Superior temporal gyrus (tissue), 1 donor: ENCODE data around the gene IQCC.
"Not testable (repeated sequence)": the region's sequence is repeated elsewhere in the genome, so short reads cannot be mapped to it uniquely, and the experiment has no call there.

ENCODE experiments used
- DNase-seq: peaks from one replicate; pipeline ENCODE4 v3.0.0-alpha.2; 2016; ENCODE audit errors: extremely low spot score

IQCC gene

DNA sequence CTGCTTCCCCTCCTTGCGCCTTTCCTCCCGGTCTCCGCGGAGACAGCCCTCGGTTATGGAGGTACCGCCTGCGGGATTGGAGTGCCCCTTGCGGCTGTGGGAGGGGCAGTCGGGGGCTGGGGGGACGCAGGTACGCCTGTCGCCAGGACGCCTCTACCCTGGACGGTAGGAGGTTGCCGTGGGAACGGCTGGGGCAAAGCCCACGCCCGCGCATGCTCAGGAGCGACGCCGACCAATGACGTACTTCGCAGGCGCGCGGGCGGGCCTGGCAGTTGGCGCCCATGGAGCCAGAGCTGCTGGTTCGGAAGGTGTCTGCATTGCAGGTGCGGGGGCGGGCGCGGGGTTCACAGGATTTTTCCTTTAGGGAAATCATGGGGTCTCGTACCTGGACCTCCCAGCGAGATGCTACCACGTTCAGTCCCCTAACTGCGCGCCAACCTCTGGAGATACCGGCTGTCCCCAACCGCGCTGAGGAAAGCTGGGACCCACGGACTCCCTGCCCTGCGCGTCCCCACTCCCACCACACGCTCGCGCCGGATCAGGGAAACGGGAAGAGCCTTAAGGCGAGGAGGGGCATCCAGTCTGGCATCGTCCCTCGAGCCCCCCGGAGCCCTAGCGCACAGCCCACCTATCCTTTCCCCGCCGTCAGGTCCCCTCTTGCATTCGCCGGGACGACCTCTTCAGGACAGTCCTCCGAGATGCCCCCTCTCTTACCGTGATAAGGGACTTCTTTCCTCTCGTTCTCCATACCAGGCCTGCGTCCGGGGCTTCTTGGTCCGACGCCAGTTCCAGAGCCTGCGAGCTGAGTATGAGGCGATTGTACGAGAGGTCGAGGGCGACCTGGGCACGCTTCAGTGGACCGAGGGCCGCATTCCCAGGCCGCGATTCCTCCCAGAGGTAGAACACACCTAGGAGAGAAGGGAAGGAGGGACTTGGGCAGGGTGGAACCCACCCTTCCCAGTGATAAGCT lies at the start of gene IQCC:
TSS of gene IQCC (plus strand) at position 271 of the 970 bp plus-strand sequence. CDS start at position 282, 11 bp downstream.
- peak; percentile 89 for DNase-seq

DNA sequence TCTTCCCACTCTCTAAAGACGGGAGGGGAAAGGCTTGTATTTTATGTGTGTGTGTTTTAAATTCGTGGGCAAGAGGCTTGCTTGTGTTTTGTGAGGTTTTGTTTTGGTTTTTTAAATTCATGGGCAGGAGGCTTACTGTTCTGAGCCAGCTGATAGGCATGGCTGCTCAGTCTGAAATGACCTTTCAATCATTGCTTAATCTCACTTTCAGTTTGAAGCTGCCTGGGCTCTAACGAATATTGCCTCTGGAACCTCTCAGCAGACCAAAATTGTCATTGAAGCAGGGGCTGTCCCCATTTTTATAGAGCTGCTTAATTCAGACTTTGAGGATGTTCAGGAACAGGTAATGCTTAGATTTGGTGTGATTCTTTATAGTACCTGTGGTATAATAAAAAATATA lies 46.3 kb upstream of the IQCC start:
- no peak for DNase-seq

DNA sequence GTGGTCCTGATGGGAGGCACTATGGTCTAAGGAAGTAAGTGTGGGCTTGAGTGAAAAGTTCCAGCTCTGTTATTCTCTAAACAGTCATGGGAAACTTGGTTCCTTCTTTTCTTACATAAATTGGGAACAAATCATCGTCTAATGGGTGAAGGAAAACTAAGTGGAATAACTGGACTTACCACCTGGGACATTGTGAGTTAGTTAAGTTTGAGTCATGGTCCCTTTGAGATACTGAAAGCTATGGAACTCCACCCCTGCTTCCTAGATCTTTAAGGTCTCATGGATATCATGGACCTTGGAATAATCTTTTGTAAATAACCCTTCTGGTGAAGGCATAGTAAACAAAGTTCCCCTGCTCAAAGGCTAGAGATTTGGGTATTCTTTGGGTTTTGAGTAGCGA lies 42.1 kb upstream of the IQCC start:
- no peak for DNase-seq

DNA sequence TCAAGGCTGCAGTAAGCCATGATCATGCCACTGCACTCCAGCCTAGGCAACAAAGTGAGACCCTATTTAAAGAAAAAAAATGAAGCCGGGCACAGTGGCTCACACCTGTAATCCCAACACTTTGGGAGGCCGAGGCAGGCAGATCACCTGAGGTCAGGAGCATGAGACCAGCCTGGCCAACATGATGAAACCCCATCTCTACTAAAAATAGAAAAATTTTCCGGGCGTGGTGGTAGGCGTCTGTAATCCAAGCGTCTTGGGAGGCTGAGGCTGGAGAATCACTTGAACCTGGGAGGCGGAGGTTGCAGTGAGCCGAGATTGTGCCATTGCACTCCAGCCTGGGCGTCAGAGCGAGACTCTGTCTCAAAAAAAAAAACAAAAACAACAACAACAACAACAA lies 39.8 kb upstream of the IQCC start:
- not testable (repeated sequence) for DNase-seq

DNA sequence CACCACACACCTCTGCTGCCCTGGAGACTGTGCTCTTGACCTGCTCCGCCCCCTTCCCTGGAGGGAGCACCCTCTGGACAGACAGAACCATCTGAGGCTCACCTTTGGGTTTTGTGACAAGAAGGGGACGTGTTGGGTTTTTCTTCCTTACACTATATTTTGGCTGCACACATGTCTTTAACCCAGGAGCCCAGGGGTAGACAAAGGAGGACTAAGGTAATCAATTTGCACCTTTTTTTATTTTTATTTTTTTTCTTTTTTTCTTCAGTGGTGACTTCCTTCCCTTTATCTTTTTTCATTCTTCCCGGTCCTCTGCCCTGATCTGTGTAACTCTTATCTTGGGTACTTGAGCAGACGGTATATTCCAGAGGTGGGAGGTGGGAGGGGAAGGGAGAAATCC lies 34.5 kb upstream of the IQCC start:
- no peak for DNase-seq

DNA sequence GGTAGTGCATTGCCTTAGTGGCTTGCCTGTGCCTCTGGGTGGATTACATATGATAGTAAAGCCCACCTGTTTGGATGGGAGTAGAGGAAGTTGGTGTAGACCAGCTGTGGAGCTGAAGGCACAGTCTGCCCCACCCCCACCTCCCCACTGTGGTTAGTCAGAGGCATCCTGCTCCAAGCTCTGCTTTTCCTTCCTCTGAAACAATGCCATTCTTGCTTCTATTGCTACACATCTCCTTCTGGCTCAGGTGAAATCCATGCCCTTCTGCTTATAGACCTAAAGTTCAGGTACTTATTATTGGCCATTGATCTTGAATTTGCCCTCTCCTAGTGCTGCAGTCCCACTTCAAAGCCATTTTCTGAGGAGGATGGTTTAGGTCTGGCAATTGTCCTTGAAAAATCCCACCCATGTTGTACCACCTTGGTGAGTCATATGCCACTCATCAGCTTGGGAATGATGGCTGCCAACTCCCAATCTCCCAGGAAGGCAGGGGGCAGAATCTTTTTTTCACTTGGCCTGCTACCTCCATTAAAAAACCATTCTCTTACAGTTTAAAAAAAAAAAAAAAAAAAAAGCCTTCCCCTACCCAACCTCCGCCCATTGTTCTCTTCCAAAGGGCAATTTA lies 32.7 kb upstream of the IQCC start:
- DNase-seq: no peak

DNA sequence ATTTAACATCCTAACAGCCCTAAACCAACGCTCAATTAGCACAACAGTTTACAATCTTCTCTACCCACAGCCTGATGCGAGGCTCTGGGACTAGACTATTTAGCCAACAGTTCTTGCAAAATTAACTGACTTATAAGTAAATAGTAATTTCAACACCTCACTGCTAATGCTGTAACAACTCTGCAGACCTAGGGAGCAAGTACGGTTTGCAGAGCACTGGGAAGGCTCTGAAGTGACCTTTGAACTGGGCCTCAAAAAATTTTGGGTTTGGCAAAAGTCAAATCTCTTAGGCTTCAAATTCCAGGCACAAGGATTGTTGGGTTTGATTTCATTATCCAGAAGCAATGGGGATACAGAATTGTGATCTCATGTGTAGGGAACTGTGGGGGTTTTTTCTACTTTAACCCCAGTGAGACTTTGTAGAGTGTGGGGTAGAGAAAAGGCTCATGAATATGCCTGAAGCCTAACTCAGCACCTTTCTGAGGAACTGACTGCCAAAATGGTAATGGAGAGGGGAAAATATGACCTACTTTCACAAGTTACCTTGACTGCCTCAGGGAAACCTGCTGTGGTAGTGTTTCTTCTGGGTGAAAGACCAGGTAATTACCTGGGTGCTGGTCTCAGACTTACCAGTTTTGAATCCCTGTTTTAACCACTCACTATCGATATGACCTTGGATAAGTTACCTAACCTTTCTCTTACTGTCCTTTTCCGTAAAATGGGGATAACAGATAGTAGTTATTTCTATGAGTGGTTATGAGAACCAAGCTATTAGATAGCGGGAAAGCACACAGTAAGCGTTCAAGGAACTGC lies 26.9 kb upstream of the IQCC start:
- DNase-seq: no peak

DNA sequence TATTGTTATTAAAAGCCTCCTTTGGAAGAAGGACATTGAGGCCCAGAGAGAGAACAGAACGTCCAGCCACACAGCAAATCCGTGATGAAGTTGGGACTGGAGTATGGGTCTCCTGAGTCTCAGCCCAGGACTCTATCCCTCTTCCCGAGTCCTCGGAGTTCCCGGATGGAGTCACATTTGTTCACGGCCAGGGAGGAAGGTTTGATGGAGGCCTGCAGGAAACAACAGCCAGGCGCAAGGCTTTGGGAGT lies 26.4 kb upstream of the IQCC start:
- no peak for DNase-seq

DNA sequence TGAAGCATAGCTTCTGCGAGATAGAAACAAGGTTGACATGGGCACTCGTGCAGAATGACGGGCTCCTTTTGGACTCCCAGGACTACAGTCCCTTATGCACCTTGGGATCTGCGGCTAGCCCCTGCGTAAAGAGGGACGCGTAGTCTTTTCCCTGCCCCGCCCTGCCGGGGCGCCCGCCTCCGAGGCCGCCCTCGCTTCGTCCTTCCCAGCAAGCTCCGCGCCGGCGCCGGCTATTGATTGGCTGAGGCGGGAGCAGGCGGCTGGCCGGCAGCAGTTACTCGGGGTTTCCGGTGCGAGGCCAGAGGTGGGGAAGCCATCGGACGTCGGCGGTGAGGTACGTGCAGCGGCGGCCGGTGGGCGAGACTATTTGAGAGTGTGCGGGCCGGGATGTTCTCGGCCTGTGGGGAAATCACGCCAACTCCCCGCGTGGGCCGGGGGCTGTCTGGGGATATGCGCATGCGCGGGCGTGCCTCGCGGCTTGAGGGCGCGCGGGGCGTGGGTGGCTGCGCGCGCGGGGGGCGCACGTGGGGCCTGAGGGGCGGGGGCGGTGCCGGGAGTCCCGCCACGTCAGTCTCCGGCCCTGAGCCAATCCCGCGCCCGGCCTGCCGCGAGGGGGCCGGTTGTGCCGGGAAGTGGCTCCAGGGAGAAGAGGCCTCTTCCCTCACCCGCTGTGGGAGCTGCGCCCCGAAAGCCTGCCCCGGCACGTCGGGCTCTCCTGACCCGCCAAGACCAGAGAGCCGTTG lies 25.9 kb upstream of the IQCC start, which contains the start of gene TXLNA:
TSS of gene TXLNA (plus strand) at position 233 of the 743 bp plus-strand sequence. CDS start 671 bp downstream, outside the sequence.
- DNase-seq: peak; percentile 93

DNA sequence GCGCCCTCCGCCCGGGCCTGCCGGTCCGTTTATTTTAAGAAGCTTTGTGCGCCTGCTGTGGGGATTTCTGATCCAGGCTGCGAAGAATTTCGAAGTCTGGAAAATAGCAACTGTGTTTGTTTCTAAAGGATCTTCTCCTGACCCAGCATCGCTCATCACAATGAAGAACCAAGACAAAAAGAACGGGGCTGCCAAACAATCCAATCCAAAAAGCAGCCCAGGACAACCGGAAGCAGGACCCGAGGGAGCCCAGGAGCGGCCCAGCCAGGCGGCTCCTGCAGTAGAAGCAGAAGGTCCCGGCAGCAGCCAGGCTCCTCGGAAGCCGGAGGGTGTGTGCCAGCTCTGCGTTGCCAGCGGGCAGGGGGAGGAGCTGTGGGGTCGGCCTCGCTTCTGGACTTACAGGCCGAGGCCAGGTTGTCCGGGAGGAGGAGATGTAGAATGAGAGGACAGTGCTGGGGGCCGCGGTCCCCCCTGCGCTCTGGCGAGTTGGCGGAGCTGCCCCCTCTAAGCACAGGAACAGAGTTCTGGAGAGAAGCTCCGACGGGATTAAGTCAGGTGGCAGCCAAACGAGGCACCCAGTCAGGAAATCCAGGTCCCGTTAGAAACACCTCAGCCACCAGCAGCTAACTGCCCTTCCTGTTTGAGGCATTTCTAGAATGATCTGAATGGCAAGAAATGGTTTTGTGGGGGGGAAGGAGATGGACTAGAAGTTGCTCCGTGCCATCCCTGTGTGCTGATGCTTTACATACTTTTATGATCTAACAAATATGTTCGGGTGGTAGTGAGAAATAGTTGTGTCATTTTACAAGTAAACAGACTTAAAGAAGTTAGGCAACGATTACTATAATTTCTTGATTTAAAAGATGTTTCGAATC lies 25.0 kb upstream of the IQCC start:
- DNase-seq: no peak

DNA sequence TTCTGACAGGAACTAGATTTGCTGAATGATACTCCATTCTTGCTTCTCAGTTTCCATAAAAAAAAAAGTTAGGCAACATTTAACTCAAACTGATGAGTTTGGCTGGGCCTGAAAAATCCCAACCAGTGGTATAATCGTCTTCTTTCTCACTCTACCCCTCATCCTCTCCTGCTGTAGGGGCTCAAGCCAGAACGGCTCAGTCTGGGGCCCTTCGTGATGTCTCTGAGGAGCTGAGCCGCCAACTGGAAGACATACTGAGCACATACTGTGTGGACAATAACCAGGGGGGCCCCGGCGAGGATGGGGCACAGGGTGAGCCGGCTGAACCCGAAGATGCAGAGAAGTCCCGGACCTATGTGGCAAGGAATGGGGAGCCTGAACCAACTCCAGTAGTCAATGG lies 24.4 kb upstream of the IQCC start:
- DNase-seq: no peak

DNA sequence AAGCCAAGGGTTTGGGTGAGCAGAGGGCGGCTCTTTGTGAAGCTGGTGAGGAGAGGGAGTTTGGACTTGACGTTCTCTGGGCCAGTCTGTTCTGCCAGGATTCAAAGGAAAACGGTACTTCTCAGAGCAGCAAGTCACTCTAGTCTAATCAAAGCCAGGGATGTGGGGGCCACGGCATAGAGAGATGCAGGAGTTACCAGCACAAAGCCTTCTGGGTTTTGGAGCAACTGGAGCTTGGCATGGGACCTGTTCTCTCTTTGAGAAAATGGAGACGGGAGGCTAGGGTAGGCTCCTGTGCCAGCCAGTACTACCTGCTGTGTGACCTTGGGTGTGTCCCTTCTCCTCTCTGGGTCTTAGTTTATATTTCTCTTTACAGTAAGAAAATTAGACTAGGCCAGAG lies 23.9 kb upstream of the IQCC start:
- no peak for DNase-seq

DNA sequence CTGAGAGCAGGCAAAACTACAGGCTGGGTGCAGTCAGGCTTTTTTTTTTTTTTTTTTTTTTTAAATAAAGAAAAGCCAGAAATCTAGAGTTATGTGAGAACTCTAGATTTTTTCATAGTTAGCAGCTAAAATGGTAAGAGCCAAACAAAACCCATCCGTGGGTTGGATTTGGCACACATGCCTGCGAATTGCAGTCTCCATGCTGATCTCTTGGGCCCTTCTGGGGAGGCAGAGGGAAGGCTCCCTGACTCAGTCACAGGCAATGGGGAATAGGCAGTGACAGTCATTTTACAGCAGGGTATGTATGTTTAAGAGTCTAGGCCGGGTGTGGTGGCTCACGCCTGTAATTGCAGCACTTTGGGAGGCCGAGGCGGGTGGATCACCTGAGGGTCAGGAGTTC lies 23.4 kb upstream of the IQCC start:
- DNase-seq: no peak

DNA sequence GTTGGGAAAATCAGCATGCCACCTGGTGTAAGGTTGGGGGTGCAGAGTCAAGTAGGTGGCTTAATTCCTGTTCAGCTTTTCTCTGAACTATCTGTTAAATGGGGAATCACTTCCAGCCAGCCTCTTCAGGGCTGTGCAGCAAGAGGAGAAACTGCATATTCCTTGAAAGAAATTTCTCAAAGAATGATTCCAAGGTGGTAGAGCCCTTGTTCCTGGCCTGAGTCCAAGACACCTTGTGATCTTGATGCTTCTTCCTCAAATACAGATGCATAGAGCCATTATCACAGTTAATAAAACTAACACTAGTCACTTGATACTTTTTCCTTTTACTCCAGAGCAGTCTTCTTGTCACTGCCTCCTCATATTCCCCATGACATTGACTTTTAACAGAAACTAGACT lies 20.8 kb upstream of the IQCC start:
- DNase-seq: no peak

DNA sequence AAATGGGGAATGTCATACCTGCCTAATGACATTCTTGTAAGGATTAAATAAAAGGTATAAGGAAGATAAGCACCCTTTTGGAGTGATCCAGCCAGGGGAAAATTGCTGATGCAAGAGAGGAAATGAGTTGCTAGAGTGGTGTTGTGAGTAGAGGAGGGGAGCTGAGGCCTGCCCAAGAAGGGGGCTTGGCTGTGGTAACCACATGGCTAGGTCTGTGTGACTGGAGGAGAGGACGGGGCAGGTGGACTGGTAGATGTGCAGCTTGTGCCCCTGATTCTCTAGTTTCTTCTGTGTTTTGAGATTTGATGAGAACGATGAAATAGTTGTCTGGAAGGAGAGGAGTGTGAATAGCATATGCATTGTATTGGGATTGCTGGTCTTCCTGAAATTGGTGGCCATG lies 19.4 kb upstream of the IQCC start:
- no peak for DNase-seq

DNA sequence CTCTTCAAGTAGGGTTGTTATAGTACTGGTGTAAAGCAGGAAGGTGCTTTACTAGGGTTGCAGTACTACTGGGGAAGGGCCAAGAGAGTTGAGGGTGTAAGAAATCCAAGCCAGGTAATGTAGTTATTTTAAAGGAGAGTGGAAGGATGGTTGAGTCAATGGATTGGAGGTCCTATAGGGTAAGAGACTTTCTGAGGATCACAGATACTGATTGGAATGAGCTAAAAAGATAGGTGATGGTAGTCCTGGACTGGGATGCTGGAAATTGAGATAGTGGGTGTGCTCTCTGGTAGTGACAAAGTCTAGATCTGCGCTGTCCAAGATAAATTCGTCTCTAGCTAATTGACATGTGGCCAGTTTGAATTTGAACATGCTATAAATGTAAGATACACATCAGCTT lies 19.0 kb upstream of the IQCC start:
- no peak for DNase-seq

DNA sequence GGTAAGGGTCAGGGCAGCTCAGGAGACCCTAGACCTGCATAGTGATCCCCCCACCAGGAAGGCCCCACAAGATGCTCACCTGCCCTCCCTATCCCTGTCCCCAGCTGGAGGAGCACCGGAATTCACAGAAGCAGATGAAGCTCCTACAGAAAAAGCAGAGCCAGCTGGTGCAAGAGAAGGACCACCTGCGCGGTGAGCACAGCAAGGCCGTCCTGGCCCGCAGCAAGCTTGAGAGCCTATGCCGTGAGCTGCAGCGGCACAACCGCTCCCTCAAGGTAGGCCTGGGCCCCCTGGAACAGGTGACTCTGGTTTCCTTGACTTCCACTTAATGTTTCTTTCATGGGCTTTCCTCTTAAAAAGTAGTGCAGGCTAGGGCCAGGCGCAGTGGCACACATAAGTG lies 17.6 kb upstream of the IQCC start:
- no peak for DNase-seq

DNA sequence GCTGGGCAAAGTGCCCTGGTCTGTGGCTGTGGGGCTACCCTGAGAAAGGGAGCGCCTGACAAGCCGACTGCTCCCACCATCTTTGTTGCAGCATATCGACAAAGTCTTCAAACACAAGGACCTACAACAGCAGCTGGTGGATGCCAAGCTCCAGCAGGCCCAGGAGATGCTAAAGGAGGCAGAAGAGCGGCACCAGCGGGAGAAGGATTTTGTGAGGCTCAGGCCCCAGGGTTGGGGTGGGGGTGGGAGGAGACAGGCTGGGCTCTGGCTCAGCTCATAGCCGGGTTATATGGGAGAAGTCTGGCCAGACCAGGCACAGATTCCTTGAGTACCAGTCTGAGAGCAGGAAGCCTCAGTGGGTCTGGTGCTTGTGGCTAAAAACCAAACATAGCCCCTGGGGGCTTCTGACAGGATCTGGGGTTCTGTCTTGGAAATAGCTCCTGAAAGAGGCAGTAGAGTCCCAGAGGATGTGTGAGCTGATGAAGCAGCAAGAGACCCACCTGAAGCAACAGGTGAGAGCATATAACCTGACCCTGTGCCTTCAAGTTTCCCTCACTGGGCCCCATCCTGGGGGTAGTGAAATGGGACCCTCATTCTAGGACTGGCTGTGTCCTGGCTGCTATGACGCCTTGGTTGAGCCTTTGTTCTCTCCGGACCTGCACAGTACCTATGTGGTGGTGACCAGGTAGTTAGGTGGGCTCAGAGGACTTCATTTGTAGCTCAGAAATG lies 13.1 kb upstream of the IQCC start:
- DNase-seq: no peak

DNA sequence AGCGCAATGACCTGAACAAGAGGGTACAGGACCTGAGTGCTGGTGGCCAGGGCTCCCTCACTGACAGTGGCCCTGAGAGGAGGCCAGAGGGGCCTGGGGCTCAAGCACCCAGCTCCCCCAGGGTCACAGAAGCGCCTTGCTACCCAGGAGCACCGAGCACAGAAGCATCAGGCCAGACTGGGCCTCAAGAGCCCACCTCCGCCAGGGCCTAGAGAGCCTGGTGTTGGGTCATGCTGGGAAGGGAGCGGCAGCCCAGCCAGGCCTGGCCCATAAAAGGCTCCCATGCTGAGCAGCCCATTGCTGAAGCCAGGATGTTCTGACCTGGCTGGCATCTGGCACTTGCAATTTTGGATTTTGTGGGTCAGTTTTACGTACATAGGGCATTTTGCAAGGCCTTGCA lies 10.5 kb upstream of the IQCC start:
- no peak for DNase-seq

DNA sequence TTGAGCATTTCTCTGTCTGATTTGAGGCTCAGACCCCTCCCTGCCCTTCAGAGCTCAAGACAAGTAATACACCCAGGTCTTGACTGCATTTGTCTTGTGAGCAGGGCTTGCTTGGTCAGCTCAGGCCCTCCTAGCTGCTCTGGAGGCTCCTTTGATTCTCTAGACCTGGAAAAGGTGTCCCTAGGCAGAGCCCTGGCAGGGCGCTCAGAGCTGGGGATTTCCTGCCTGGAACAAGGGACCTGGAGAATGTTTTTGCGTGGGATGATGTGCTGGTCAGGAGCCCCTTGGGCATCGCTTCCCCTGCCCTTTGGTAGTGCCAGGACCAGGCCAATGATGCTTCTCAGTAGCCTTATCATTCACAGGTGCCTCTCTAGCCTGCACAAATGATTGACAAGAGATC lies 9.9 kb upstream of the IQCC start:
- no peak for DNase-seq
